Measurements from ENCODE around the gene MAFG. TPM values are rescaled to one million over a fixed set of nuclear protein-coding genes. Genes with fewer than 3 reads are reported as not detected.

The MAFG gene
- total and polyA plus RNA-seq, 2 of the 13 experiments (the other 11 are each of a cell fraction or from before 2014, with no cell fraction given), result 14.5 to 20.0 TPM

DNA sequence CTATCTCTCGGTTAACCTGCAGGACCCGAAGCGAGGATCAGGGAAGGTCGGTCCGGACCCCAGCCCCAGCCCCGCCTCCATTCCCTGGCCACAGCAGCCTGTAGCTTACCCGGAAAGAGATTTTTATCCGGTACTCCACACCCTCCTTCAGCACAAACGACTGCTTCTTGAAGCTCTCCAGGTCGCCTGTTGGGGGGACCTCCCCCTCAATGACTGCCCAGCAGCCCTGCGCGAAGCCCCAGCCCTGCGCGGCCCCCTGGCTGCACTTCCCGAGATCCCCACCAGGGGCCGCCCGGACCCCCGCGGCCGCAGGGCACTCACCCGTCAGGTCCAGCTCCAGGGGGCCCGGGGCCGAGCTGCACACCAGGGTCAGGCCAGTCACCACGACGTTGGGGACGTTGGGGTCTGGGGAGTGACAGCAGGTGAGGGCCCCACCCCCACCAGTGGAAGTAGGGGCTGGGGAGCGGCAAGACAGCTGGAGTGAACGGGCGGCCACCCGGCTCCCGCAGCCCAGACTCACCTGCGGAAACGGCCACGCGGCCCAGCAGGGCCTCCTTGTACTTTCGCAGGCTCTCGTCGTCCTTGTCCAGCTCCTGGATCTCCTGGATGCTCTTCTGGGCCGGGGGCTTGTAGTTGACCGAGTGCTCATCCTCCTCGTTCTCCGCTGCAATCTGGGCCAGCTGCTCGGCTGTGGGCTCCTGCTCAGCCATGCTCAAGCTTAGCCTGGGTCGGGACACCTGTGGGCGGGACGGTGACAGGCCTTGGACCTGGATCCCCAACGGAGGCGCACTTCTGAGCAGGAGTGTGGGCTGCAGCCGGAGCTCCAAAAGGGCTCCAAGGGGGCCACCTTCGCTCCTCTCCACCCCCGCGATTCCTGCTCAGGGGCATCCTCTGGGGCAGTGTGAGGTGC is 58.1 kb downstream of the MAFG start (continued):
- TF ChIP-seq, protein P1, sequence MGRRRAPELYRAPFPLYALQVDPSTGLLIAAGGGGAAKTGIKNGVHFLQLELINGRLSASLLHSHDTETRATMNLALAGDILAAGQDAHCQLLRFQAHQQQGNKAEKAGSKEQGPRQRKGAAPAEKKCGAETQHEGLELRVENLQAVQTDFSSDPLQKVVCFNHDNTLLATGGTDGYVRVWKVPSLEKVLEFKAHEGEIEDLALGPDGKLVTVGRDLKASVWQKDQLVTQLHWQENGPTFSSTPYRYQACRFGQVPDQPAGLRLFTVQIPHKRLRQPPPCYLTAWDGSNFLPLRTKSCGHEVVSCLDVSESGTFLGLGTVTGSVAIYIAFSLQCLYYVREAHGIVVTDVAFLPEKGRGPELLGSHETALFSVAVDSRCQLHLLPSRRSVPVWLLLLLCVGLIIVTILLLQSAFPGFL (CRISPR knock-in tag; IDR thresholded peaks at IDR 0.05), result peak; percentile 87; the same call in 1 of the 2 replicates
- TF ChIP-seq DR1 (CRISPR knock-in tag; IDR thresholded peaks at IDR 0.05), result 0 out of 2 replicates have a peak, but pooled peaks have one; percentile 30
- TF ChIP-seq, protein P2, sequence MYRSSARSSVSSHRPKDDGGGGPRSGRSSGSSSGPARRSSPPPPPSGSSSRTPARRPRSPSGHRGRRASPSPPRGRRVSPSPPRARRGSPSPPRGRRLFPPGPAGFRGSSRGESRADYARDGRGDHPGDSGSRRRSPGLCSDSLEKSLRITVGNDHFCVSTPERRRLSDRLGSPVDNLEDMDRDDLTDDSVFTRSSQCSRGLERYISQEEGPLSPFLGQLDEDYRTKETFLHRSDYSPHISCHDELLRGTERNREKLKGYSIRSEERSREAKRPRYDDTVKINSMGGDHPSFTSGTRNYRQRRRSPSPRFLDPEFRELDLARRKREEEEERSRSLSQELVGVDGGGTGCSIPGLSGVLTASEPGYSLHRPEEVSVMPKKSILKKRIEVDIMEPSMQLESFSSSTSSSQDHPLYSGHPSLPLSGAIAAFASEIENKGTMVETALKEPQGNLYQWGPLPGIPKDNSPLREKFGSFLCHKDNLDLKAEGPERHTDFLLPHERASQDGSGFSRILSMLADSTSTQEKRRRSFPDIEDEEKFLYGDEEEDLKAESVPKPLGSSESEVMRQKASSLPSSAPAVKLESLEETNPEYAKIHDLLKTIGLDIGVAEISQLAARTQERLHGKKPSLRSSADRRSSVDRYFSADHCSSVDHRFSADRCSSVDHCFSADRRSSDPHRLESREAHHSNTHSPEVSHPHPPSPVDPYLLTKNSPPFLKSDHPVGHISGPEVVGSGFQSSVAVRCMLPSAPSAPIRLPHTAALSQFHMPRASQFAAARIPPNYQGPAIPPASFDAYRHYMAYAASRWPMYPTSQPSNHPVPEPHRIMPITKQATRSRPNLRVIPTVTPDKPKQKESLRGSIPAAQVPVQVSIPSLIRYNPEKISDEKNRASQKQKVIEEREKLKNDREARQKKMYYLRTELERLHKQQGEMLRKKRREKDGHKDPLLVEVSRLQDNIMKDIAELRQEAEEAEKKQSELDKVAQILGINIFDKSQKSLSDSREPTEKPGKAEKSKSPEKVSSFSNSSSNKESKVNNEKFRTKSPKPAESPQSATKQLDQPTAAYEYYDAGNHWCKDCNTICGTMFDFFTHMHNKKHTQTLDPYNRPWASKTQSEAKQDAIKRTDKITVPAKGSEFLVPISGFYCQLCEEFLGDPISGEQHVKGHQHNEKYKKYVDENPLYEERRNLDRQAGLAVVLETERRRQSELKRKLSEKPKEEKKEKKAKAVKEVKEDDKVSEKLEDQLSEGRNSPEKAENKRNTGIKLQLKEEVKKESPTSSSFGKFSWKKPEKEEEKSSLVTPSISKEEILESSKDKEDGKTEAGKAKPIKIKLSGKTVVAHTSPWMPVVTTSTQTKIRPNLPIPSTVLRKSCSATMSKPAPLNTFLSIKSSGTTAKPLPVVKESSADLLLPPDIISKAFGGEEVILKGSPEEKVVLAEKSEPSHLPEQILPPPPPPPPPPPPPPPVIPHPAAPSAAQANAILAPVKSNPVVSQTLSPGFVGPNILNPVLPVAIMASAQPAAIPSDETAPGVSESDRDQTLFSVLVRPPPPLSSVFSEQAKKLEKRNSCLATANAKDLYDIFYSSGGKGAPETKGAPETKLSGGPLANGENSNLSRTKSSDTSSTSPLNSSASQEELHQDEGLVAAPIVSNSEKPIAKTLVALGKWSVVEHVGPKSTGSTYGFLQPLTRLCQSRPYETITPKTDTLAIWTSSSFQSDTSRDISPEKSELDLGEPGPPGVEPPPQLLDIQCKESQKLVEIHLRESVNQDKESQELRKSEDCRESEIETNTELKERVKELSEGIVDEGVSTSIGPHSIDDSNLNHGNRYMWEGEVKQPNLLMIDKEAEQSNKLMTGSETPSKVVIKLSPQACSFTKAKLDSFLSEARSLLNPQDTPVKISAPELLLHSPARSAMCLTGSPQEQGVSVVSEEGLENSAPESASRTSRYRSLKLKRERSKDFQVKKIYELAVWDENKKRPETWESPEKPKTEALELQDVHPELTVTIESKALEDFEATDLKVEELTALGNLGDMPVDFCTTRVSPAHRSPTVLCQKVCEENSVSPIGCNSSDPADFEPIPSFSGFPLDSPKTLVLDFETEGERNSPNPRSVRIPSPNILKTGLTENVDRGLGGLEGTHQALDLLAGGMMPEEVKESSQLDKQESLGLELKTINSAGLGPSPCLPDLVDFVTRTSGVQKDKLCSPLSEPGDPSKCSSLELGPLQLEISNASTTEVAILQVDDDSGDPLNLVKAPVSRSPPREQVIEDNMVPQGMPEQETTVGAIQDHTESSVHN (CRISPR knock-in tag; IDR thresholded peaks at IDR 0.05), result no peak
- TF ChIP-seq, protein P3, sequence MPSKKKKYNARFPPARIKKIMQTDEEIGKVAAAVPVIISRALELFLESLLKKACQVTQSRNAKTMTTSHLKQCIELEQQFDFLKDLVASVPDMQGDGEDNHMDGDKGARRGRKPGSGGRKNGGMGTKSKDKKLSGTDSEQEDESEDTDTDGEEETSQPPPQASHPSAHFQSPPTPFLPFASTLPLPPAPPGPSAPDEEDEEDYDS (CRISPR knock-in tag; IDR thresholded peaks at IDR 0.05), result no peak
- TF ChIP-seq TP53 (CRISPR knock-in tag; conservative IDR thresholded peaks at IDR 0.05), result no peak
- no peak for TF ChIP-seq HMGA1 (CRISPR knock-in tag; conservative IDR thresholded peaks at IDR 0.05)
- no peak for TF ChIP-seq AHR (CRISPR knock-in tag; IDR thresholded peaks at IDR 0.05)
- TF ChIP-seq ZNF615 (CRISPR knock-in tag; IDR thresholded peaks at IDR 0.05; ENCODE audit: borderline replicate concordance), result no peak
- TF ChIP-seq KDM5A (IDR thresholded peaks at IDR 0.05; ENCODE audit: borderline replicate concordance, low read length), result no peak
- no peak for TF ChIP-seq HNRNPUL1 (IDR thresholded peaks at IDR 0.05; ENCODE audit: low read depth, low read length)
- TF ChIP-seq ZSCAN31 (CRISPR knock-in tag; IDR thresholded peaks at IDR 0.05; ENCODE audit: low read depth), result no peak
- no peak for TF ChIP-seq ELF1 (CRISPR knock-in tag; IDR thresholded peaks at IDR 0.05)
- TF ChIP-seq ZNF136 (CRISPR knock-in tag; IDR thresholded peaks at IDR 0.05; ENCODE audit: low read depth), result 0 out of 2 replicates have a peak, but pooled peaks have one; percentile 43
- peak; percentile 75; the same call in 1 of the 2 replicates for TF ChIP-seq HOXA5 (CRISPR knock-in tag; IDR thresholded peaks at IDR 0.05)
- no peak for TF ChIP-seq ZNF549 (CRISPR knock-in tag; IDR thresholded peaks at IDR 0.05)
- TF ChIP-seq, protein P4, sequence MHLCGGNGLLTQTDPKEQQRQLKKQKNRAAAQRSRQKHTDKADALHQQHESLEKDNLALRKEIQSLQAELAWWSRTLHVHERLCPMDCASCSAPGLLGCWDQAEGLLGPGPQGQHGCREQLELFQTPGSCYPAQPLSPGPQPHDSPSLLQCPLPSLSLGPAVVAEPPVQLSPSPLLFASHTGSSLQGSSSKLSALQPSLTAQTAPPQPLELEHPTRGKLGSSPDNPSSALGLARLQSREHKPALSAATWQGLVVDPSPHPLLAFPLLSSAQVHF (CRISPR knock-in tag; IDR thresholded peaks at IDR 0.05), result peak; percentile 85
- TF ChIP-seq, protein P5, sequence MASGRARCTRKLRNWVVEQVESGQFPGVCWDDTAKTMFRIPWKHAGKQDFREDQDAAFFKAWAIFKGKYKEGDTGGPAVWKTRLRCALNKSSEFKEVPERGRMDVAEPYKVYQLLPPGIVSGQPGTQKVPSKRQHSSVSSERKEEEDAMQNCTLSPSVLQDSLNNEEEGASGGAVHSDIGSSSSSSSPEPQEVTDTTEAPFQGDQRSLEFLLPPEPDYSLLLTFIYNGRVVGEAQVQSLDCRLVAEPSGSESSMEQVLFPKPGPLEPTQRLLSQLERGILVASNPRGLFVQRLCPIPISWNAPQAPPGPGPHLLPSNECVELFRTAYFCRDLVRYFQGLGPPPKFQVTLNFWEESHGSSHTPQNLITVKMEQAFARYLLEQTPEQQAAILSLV (CRISPR knock-in tag; IDR thresholded peaks at IDR 0.05; ENCODE audit: borderline replicate concordance), result peak; percentile 19; the same call in 1 of the 2 replicates

Measured in HepG2 (cell line).